ENCODE measurements around the gene S100A14.
"Not testable (repeated sequence)": the region's sequence is repeated elsewhere in the genome, so short reads cannot be mapped to it uniquely, and the experiment has no call there.

Gene S100A14

GRCh38 chr1:153578490-153578889, 37.6 kb downstream of the S100A14 start:
- no peak overlapping the region for H3K27ac ChIP-seq (ENCODE audit: low read length)
- H3K36me3 ChIP-seq (replicated peaks; ENCODE audit: insufficient read depth, low read length) = no peaks in the 10 kb centered on the region
- no peaks in the 10 kb centered on the region for H3K79me2 ChIP-seq (ENCODE audit: low read length)
- no peak overlapping the region for H3K4me2 ChIP-seq (ENCODE audit: low read depth, low read length)
- no peak overlapping the region for H2AFZ ChIP-seq (ENCODE audit: low read length)
- no peaks in the 10 kb centered on the region for H3K4me1 ChIP-seq (ENCODE audit: low read length)
- DNase-seq = no peak
- no peak overlapping the region for H3K9ac ChIP-seq (ENCODE audit: low read length)
- no peaks in the 10 kb centered on the region for H4K20me1 ChIP-seq (ENCODE audit: insufficient read depth, low read length)
- H3F3A ChIP-seq (ENCODE audit: insufficient read depth, low read length) = no peaks in the 10 kb centered on the region
- H3K9me3 ChIP-seq (replicated peaks; ENCODE audit: insufficient read depth, low read length) = no peaks in the 10 kb centered on the region
- H3K27me3 ChIP-seq (replicated peaks; ENCODE audit: insufficient read depth, low read length) = peaks cover 11% of the 10 kb centered on the region
- H3K9me2 ChIP-seq (replicated peaks; ENCODE audit: insufficient read depth, low read length) = no peaks in the 10 kb centered on the region
- TF ChIP-seq CTCF (IDR thresholded peaks at IDR 0.05; ENCODE audit: low read length) (no peak), EZH2 (optimal IDR thresholded peaks at IDR 0.05; ENCODE audit: low read depth, low read length) (no peak), EZH2phosphoT487 (IDR thresholded peaks at IDR 0.05; ENCODE audit: low read length) (no peak)
- no peak overlapping the region for H3K4me3 ChIP-seq (ENCODE audit: low read length)

- no peak for DNase-seq
- H3K27ac ChIP-seq (ENCODE audit: low read length) = no peak overlapping the region
Observed at GRCh38 chr1:153577624-153578051, 38.5 kb downstream of the S100A14 start.

GRCh38 chr1:153577138-153577537, 39.0 kb downstream of the S100A14 start:
- Histone ChIP-seq H2AFZ (ENCODE audit: low read length) (no peak overlapping the region), H3K9me3 (replicated peaks; ENCODE audit: insufficient read depth, low read length) (no peaks in the 10 kb centered on the region), H3K4me1 (ENCODE audit: low read length) (no peaks in the 10 kb centered on the region), H3K9ac (ENCODE audit: low read length) (no peak overlapping the region), H3K27me3 (replicated peaks; ENCODE audit: insufficient read depth, low read length) (peaks cover 11% of the 10 kb centered on the region), H3K9me2 (replicated peaks; ENCODE audit: insufficient read depth, low read length) (no peaks in the 10 kb centered on the region), H3K79me2 (ENCODE audit: low read length) (no peaks in the 10 kb centered on the region), H3F3A (ENCODE audit: insufficient read depth, low read length) (no peaks in the 10 kb centered on the region), H3K4me2 (ENCODE audit: low read depth, low read length) (no peak overlapping the region), H3K4me3 (ENCODE audit: low read length) (no peak overlapping the region), H3K27ac (ENCODE audit: low read length) (no peak overlapping the region), H4K20me1 (ENCODE audit: insufficient read depth, low read length) (no peaks in the 10 kb centered on the region), H3K36me3 (replicated peaks; ENCODE audit: insufficient read depth, low read length) (no peaks in the 10 kb centered on the region)
- no peak for DNase-seq
- TF ChIP-seq EZH2phosphoT487 (IDR thresholded peaks at IDR 0.05; ENCODE audit: low read length) = no peak
- no peak for TF ChIP-seq EZH2 (optimal IDR thresholded peaks at IDR 0.05; ENCODE audit: low read depth, low read length)

More at GRCh38 chr1:153577624-153578051, 38.5 kb downstream of the S100A14 start:
- H3K9me2 ChIP-seq (replicated peaks; ENCODE audit: insufficient read depth, low read length) = no peaks in the 10 kb centered on the region
- no peaks in the 10 kb centered on the region for H3K36me3 ChIP-seq (replicated peaks; ENCODE audit: insufficient read depth, low read length)
- no peak for TF ChIP-seq EZH2 (optimal IDR thresholded peaks at IDR 0.05; ENCODE audit: low read depth, low read length)
- TF ChIP-seq CTCF (IDR thresholded peaks at IDR 0.05; ENCODE audit: low read length) = no peak
- no peak for TF ChIP-seq EZH2phosphoT487 (IDR thresholded peaks at IDR 0.05; ENCODE audit: low read length)
- H4K20me1 ChIP-seq (ENCODE audit: insufficient read depth, low read length) = no peaks in the 10 kb centered on the region
- no peak overlapping the region for H3K4me3 ChIP-seq (ENCODE audit: low read length)
- H3K4me2 ChIP-seq (ENCODE audit: low read depth, low read length) = no peak overlapping the region
- no peaks in the 10 kb centered on the region for H3K9me3 ChIP-seq (replicated peaks; ENCODE audit: insufficient read depth, low read length)
- peaks cover 11% of the 10 kb centered on the region for H3K27me3 ChIP-seq (replicated peaks; ENCODE audit: insufficient read depth, low read length)
- no peaks in the 10 kb centered on the region for H3F3A ChIP-seq (ENCODE audit: insufficient read depth, low read length)
- no peaks in the 10 kb centered on the region for H3K79me2 ChIP-seq (ENCODE audit: low read length)
- H3K9ac ChIP-seq (ENCODE audit: low read length) = no peak overlapping the region
- no peaks in the 10 kb centered on the region for H3K4me1 ChIP-seq (ENCODE audit: low read length)
- H2AFZ ChIP-seq (ENCODE audit: low read length) = no peak overlapping the region

GRCh38 chr1:153575497-153575896, 40.6 kb downstream of the S100A14 start:
- H3K27ac ChIP-seq (ENCODE audit: low read length); H3K79me2 ChIP-seq (ENCODE audit: low read length); H3K4me1 ChIP-seq (ENCODE audit: low read length); H3F3A ChIP-seq (ENCODE audit: insufficient read depth, low read length); H3K9me2 ChIP-seq (replicated peaks; ENCODE audit: insufficient read depth, low read length); H3K4me2 ChIP-seq (ENCODE audit: low read depth, low read length); H4K20me1 ChIP-seq (ENCODE audit: insufficient read depth, low read length); H3K36me3 ChIP-seq (replicated peaks; ENCODE audit: insufficient read depth, low read length); H3K9ac ChIP-seq (ENCODE audit: low read length); DNase-seq; H3K9me3 ChIP-seq (replicated peaks; ENCODE audit: insufficient read depth, low read length); H2AFZ ChIP-seq (ENCODE audit: low read length); H3K4me3 ChIP-seq (ENCODE audit: low read length): not testable (repeated sequence)
- H3K27me3 ChIP-seq (replicated peaks; ENCODE audit: insufficient read depth, low read length) = peaks cover 11% of the 10 kb centered on the region

GRCh38 chr1:153575081-153575491, 41.0 kb downstream of the S100A14 start:
- DNase-seq; H3K4me1 ChIP-seq (ENCODE audit: low read length); H3K4me2 ChIP-seq (ENCODE audit: low read depth, low read length); H3K9ac ChIP-seq (ENCODE audit: low read length); H3K9me2 ChIP-seq (replicated peaks; ENCODE audit: insufficient read depth, low read length); H3K36me3 ChIP-seq (replicated peaks; ENCODE audit: insufficient read depth, low read length); H3K4me3 ChIP-seq (ENCODE audit: low read length); H3F3A ChIP-seq (ENCODE audit: insufficient read depth, low read length); H3K79me2 ChIP-seq (ENCODE audit: low read length); H2AFZ ChIP-seq (ENCODE audit: low read length); H3K27ac ChIP-seq (ENCODE audit: low read length); H4K20me1 ChIP-seq (ENCODE audit: insufficient read depth, low read length); H3K9me3 ChIP-seq (replicated peaks; ENCODE audit: insufficient read depth, low read length): not testable (repeated sequence)
- peaks cover 11% of the 10 kb centered on the region for H3K27me3 ChIP-seq (replicated peaks; ENCODE audit: insufficient read depth, low read length)

Data from MM.1S (cell line).